NCI-H2081 treated with DMSO at 0.1 percent for 48 hours (cell line): ENCODE measurements around the gene TRIM44.
"Not testable (repeated sequence)": the region's sequence is repeated elsewhere in the genome, so short reads cannot be mapped to it uniquely, and the experiment has no call there.

Experiments used
- DNase-seq: peaks from one replicate; lab custom pipeline; 2025; lab: John Stamatoyannopoulos, UW

TRIM44 gene

DNA sequence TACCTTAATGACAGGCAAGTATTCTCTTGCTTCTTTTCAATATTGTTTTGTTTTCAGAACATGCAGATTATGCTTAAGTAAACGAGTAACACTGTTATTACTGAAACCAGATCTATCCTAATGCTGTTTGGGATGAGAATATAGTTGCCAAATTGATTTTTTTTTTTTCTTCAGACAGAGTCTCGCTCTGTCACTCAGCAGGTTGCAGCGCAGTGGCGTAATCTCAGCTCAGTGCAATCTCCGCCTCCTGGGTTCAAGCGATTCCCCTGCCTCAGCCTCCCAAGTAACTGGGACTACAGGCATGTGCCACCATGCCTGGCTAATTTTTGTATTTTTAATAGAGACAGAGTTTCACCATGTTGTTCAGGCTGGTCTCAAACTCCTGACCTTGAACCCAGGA, 91.0 kb downstream of the TRIM44 start:
- peak; percentile 57 for DNase-seq

DNA sequence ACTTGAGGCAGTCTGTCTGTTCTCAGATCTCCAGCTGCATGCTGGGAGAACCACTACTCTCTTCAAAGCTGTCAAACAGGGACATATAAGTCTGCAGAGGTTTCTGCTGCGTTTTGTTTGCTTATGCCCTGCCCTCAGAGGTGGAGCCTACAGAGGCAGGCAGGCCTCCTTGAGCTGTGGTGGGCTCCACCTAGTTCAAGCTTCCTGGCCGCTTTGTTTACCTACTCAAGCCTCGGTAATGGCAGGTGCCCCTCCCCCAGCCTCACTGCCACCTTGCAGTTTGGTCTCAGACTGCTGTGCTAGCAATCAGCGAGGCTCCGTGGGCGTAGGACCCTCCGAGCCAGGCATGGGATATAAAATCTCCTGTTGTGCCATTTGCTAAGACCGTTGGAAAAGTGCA, 97.4 kb downstream of the TRIM44 start:
- not testable (repeated sequence) for DNase-seq

DNA sequence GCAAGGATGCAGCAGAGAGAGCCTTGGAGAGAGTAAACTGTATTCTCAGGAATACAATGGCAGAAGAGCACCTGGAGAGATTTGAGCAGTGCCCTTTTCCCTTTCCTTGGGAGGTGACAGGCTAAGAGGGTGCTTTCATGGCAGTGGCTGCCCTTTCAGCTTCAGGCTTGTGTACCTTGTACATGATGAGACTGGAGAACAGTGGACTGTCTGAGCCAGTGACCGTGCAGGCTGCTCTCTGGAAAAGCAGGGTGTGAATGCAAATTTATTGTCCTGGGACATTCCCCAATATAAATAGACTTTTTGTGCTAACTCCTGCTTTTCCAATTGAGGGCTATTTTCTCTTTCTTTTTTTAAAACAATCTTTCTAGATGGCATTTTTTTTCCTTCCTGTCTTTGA, 99.3 kb downstream of the TRIM44 start:
- DNase-seq: no peak

DNA sequence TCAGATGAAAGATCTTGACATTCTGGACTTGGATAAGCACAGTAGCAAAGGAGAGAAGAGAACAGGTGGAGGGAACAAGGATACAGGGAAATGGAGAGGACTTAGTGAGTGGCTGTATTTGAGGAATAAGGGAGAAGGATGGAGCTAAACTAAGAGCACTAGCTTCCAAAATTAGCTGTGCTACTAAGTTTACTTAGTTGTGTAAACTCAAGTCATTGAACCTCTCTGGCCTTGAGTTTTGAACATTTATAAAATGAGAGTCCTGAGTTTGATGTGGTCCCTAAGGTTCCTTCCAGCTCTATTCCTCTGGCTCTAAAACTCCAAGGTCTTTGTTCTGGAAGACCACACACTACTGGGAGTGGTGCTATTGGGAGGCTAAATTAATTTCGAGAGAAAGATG, 100.7 kb downstream of the TRIM44 start:
- no peak for DNase-seq

DNA sequence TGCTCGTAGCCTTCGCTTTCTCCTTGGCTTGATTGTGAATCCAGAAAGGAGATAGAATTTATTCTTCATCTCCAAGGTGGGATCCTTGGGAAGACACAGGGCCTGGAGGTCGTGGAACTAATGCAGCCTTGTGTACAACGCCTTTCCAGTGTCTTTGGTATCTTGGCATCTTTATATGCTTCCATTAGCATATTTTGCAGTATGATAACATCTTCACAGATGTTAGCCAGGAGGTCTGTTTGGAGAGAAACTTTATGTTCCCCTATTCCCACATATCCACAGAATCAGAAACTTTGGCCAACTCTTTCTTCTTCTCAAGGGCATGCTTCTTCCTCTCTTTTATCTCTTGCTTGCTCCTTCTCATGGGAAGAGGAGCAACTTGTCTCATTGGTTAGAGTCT, 101.2 kb downstream of the TRIM44 start:
- DNase-seq: no peak

DNA sequence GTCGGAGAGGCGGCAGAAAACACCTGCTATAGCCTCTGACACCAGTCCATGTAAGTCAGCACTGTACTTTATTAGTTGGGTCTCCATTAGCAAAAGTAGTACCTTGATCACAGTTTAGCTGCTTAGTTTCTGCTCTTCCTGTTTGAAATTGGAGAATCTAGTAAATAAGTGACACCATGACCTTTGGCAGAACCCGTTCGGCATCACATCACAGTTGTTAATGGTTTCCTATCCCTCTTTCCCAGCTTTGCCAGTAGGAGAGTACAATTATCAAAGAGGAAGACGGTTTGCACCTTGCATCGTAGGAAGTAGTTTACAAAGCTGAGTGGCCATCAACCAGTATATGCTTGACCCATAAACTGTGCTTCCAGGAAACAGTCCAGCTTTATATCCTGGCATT, 101.8 kb downstream of the TRIM44 start:
- no peak for DNase-seq

DNA sequence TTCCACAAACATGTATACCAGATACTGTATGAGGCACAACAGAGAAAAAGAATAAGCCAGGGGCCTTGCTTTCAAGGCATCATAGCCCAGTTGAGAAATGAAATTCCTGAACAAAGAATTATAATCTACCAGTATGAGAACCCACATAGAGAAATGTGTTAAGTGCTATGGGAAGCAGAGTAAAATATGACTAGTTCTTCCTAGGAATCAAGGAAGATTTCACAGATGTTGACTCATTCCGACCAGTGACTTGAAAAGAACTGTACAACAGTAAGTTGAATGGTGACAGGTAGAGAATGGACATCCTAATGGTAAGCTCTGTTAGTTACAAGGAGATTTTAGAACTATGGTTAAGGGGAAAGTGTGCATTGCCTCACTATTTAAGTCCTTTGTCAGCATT, 102.6 kb downstream of the TRIM44 start:
- no peak for DNase-seq

DNA sequence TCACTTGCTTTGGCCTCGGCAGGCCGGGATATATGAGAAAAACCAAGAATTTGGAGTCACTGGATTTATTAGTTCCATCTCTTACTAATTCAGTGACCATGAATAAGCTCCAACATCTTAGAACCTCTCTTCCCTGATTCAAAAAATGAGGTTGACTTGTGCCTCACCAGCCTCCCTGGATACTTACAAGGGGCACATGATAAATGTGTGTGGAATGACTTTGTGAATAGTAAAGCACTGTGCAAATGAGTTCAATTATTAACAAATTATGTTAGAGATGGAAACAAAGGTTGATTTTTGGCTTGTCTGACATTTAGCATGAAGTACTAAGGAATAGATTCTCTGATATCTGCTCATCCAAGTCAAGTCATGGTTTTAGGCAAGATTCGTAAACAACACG, 104.1 kb downstream of the TRIM44 start:
- DNase-seq: no peak

DNA sequence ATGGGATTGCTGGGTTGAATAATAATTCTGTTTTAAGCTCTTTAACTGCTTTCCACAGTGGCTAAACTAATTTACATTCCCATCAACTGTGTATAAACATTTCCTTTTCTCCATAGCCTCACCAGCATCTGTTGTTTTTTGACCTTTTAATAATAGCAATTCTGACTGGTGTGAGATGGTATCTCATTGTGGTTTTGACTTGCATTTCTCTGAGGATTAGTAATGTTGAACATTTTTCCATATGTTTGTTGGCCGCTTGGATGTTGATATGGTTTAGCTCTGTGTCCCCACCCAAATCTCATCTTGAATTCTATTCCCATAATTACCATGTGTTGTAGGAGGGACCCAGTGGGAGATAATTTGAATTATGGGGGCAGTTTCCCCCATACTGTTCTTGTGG, 107.8 kb downstream of the TRIM44 start:
- not testable (repeated sequence) for DNase-seq

DNA sequence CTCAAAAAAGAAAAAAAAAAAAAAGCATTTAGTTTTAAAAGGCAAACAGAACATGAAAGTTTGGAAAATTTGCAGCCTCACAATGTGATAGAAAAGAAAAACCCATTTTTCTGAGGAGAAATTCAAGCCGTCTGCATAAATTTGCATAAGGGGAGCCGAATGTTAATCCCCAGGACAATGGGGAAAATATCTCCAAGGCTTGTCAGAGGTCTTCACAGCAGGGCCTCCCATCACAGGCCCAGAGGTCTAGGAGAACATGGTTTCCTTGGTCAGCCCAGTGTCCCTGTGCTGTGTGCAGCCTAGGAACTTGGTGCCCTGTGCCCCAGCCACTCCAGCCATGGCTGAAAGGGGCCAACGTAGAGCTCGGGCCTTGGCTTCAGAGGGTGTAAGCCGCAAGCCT, 109.1 kb downstream of the TRIM44 start:
- no peak for DNase-seq

DNA sequence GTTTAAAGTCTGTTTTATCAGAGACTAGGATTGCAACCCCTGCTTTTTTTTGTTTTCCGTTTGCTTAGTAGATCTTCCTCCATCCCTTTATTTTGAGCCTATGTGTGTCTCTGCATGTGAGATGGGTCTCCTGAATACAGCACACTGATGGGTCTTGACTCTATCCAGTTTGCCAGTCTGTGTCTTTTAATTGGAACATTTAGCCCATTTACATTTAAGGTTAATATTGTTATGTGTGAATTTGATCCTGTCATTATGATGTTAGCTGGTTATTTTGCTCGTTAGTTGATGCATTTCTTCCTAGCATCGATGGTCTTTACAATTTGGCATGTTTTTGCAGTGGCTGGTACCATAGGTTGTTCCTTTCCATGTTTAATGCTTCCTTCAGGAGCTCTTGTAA, 114.7 kb downstream of the TRIM44 start:
- not testable (repeated sequence) for DNase-seq

DNA sequence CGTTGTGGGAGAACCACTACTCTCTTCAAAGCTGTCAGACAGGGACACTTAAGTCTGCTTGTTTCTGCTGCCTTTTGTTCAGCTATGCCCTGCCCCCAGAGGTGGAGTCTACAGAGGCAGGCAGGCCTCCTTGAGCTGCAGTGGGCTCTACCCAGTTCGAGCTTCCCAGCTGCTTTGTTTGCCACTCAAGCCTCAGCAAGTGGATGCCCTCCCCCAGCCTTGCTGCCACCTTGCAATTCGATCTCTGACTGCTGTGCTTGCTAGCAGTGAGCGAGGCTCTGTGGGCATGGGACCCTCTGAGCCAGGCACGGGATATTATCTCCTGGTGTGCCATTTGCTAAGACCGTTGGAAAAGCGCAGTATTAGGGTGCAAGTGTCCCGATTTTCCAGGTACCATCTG, 116.4 kb downstream of the TRIM44 start:
- DNase-seq: not testable (repeated sequence)

DNA sequence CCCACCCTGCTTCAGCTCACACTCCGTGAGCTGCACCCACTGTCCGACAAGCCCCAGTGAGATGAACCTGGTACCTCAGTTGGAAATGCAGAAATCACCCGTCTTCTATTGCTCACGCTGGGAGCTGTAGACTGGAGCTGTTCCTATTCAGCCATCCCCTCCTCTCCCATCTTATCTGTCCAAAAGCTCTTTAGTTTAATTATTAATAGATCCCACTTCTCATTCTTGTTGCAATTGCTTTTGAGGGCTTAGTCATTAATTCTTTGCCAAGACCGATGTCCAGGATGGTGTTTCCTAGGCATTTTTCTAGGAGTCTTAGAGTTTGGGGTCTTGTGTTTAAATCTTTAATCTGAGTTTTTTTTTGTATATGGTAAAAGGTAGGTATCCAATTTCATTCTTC, 116.8 kb downstream of the TRIM44 start:
- no peak for DNase-seq

DNA sequence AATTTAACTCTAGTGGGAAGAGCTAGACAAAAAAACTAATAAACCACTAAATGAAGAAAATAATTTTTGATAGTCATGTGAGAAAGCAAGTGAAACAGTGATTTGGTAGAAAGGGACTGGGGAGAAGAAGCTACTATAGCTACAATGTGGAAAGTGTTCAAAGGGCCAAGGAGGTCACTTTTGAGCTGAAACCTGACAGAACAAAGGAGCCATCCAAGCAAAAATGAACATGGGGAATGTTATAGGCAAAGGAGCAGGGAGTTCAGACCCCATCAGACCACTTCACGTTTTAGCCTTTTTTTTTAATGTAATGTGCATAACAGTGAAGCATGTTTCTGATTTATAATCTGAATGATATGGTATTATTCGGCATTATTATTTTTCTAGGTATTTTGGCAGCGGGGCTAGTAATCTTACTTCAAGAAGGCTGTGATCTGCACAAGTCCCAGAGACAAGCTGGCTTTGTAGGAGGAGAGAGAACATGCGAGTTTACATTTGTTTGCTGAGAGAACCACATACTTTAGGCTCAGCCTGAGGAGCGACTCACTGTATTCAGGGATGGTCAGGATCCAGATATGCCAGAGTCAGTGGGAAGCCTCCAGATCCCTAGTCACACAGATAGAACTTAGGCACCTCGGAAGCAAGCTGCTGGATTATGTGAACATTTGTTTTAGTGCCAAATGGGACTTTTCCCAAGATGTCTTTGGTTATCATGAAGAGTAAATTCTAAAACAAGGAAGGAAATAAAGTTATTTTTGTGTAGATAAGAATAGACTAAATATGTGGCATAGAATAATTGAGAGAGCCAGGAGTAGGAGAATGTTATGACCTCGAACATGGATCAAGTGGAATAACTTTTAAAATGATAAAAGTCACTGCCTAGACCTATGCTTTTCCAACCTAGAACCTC, 118.6 kb downstream of the TRIM44 start:
- no peak for DNase-seq

DNA sequence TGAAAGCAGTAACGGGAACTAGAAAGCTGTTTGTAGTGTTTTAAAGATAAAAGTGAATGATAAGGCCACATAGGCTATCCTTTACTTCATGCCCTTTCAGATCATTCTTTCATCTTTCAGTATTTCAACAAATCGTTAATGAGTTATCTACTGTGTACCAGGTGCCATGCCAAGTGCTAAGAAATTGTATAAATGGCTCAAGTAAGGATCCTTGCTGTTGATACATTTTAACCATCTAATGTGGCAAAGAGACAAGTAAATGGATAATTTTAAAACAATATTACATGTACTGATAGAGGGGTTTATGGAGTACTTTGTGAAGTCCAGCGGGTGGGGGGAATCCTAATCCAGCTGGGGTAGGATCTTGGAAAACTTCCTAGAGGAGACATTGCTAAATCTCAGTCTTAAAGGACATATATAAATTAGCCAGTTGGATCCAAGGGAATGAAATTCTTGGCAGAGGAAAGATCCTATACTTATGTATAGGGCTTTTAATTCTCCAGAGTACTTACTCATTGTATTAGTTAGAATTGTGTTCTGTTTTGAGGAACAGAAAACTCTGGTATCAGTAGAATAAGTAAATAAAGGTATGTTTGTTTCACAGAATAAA, 119.4 kb downstream of the TRIM44 start:
- DNase-seq: no peak

DNA sequence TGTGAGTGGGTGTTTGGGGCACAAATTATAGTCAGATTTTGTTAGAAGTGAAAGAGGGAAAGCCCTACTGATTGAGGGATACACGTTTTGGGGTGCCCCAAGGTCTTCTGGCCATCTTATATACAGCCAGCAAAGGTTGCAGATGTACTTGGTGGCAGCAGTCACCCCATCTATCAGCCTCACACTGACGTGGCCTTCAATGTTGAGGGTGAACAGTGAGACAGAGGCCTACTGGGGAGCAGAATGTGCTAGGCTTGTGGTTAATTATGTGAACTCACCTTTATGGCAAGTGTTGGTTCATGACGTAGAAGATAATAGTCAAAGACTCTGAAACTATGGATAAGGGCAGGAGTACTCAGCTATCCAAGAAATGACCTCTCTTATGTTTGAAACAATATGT, 121.2 kb downstream of the TRIM44 start:
- DNase-seq: no peak

DNA sequence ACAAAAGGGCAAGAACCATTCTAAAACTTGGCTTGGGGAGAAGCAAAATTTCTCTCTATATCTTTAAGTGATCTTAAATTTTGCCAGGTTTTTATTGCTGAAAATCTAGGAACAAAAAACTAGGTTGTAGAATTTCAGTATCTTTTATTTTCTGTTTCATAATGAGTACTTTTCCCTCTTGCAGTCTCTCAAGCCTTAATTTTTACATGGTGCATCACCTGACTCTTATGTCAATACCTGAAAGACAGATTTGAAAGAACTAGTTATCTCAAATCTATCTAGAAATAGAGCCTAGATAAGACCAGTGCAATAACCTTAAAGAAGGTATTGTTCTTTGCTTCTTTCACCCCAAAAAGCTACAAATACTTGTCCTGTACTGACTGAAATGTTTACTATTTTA, 122.1 kb downstream of the TRIM44 start:
- DNase-seq: no peak

DNA sequence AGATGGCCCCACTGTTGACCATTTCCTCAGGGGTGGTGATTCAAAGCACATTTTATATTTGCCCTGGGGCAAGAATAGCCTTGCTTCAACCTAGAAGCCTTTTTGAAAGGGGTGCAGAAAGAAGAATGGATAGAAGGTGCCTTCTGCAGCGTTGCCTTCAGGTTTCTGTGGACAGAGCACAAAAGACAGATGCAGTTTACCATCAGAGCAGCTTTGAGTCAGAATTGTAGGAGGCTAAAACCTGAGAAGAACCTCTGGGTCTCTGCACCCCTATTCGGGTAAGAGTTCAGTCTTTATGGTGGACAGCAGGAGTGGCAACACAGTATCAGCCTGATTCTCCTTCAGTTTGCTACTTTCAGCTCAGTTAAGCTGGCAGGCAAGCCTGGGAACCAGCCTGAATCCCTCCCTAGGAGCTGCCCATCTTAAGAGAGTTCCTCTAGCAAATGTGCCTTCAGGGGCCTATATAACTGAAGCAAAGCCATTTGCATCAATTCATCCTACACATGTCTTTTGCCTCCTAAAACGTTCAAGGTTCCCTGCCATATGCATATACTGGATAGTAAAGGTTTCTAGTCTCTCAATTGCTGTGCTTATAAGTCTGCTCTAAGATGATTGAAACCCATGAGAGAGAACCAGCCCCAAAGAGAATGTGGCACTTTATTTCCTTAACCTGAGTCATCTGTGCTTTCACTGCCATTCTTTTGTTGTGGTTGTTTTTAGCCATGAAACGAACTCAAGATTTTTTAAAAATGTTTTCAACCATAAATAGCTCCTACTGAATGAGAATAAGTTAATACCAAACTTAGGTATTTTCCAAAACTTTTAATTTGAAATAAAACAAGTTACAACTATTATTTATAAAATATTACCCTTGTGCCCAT, 123.0 kb downstream of the TRIM44 start:
- DNase-seq: no peak

DNA sequence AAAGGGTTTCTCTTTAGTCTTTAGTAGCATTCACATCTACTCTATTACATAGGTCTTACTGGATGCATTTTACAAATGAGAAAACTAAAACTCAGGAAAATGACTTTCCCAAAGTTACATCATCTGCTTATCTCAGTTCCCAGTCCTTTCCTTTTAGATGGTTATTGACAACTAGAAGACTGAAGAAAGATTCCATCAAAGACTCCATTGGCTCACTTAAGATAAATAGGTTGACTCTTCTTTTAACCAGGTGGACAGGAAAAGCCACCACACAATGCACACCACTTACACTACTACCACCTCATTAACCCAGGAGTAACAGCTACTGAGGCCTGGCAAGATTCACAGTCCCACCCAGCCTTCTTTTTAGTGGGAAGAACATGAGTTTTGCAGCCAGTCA, 123.6 kb downstream of the TRIM44 start:
- no peak for DNase-seq

DNA sequence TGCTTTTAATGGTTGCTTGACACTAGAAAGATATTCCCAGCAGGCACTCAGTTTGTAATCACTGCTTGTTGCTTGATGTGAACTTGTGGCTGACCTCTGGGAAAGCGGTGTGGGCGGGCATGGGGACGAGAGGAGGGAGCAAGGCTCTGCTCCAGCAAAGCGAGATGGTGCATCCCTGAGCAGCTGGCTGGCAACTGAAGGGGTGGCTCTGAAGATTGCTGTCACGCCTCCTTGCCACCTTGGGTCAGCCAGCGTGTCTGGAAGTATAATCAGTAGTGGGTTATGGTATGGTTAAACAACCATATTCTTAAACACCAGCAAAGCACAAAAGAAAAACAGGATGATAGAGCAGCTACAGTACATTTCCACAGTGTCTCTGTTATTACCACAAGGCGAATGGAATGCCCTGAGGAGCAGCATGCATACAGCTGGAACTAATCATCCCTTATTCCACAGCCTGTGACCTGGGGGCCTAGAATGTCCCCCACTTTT, 124.5 kb downstream of the TRIM44 start:
- no peak for DNase-seq

DNA sequence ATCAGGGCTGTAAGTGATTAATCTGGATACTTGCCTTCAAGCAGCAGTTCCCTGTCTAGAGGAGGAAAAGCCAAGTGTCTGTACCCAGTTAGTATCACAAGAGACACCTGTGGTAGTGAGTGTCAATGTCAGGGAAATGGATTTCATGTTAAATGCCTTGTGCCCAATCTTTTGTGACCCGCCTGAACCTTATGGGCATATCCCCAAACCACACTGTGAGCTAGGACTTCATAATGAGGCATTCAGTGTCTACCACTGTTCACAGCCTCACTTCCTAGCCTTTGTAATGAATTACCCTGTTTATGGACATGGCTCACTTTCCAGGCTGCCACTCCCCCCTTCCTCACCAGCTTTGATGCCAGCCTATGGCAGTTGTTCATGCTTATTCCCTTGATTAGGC, 125.1 kb downstream of the TRIM44 start:
- DNase-seq: no peak
